Measurements from ENCODE around the gene HSPBP1. TPM values are rescaled to one million over a fixed set of nuclear protein-coding genes. Genes with fewer than 3 reads are reported as not detected.

Gene HSPBP1
- total and polyA plus RNA-seq, 2 of the 13 experiments (the other 11 are each of a cell fraction or from before 2014, with no cell fraction given): 22.3 to 33.7 TPM

DNA sequence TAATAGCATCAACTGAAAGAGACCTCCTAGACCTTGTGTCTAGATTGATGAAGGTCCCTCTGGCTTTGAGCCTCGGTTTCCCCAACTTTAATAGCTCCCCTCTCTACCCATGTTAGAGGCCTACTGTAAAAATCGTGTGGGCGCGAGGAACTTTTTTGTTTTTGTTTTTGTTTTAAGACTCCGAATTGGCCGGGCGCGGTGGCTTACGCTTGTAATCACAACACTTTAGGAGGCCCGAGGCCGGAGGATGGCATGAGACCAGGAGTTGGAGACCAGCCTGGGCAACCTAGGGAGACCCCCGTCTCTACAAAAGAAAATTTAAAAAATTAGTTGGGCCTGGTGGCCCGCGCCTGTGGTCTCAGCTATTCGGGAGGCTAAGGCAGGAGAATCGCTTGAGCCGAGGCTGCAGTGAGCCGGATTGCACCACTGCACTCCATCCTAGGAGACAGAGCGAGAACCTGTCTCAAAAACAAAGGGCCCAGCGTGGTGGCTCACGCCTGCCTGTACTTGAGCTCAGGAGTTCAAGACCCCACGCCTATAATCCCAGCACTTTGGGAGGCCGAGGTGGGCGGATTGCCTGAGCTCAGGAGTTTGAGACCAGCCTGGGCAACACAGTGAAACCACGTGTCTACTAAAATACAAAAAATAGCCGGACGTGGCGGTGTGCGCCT lies 20.2 kb downstream of the HSPBP1 start (continued):
- no peak for TF ChIP-seq KIAA2018 (CRISPR knock-in tag; IDR thresholded peaks at IDR 0.05; ENCODE audit: borderline replicate concordance)
- no peak for TF ChIP-seq PTBP1 (IDR thresholded peaks at IDR 0.05; ENCODE audit: low read depth, low read length, poor library complexity, severe bottlenecking)
- TF ChIP-seq ZMAT5 (CRISPR knock-in tag; IDR thresholded peaks at IDR 0.05; ENCODE audit: borderline replicate concordance, low read depth): no peak
- TF ChIP-seq EZH2 (conservative IDR thresholded peaks at IDR 0.05; ENCODE audit: low read depth, low read length): no peak
- TF ChIP-seq, protein P1, sequence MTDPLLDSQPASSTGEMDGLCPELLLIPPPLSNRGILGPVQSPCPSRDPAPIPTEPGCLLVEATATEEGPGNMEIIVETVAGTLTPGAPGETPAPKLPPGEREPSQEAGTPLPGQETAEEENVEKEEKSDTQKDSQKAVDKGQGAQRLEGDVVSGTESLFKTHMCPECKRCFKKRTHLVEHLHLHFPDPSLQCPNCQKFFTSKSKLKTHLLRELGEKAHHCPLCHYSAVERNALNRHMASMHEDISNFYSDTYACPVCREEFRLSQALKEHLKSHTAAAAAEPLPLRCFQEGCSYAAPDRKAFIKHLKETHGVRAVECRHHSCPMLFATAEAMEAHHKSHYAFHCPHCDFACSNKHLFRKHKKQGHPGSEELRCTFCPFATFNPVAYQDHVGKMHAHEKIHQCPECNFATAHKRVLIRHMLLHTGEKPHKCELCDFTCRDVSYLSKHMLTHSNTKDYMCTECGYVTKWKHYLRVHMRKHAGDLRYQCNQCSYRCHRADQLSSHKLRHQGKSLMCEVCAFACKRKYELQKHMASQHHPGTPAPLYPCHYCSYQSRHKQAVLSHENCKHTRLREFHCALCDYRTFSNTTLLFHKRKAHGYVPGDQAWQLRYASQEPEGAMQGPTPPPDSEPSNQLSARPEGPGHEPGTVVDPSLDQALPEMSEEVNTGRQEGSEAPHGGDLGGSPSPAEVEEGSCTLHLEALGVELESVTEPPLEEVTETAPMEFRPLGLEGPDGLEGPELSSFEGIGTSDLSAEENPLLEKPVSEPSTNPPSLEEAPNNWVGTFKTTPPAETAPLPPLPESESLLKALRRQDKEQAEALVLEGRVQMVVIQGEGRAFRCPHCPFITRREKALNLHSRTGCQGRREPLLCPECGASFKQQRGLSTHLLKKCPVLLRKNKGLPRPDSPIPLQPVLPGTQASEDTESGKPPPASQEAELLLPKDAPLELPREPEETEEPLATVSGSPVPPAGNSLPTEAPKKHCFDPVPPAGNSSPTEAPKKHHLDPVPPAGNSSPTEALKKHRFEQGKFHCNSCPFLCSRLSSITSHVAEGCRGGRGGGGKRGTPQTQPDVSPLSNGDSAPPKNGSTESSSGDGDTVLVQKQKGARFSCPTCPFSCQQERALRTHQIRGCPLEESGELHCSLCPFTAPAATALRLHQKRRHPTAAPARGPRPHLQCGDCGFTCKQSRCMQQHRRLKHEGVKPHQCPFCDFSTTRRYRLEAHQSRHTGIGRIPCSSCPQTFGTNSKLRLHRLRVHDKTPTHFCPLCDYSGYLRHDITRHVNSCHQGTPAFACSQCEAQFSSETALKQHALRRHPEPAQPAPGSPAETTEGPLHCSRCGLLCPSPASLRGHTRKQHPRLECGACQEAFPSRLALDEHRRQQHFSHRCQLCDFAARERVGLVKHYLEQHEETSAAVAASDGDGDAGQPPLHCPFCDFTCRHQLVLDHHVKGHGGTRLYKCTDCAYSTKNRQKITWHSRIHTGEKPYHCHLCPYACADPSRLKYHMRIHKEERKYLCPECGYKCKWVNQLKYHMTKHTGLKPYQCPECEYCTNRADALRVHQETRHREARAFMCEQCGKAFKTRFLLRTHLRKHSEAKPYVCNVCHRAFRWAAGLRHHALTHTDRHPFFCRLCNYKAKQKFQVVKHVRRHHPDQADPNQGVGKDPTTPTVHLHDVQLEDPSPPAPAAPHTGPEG (CRISPR knock-in tag; IDR thresholded peaks at IDR 0.05): no peak
- no peak for TF ChIP-seq KLF9 (CRISPR knock-in tag; IDR thresholded peaks at IDR 0.05; ENCODE audit: low read depth)
- TF ChIP-seq MIER2 (CRISPR knock-in tag; IDR thresholded peaks at IDR 0.05): no peak
- 0 out of 2 replicates have a peak, but pooled peaks have one; percentile 14 for TF ChIP-seq ELF1 (CRISPR knock-in tag; IDR thresholded peaks at IDR 0.05)
- no peak for TF ChIP-seq ZNF749 (CRISPR knock-in tag; IDR thresholded peaks at IDR 0.05; ENCODE audit: borderline replicate concordance)
- TF ChIP-seq ZNF790 (CRISPR knock-in tag; IDR thresholded peaks at IDR 0.05; ENCODE audit: borderline replicate concordance): no peak
- TF ChIP-seq, protein P2, sequence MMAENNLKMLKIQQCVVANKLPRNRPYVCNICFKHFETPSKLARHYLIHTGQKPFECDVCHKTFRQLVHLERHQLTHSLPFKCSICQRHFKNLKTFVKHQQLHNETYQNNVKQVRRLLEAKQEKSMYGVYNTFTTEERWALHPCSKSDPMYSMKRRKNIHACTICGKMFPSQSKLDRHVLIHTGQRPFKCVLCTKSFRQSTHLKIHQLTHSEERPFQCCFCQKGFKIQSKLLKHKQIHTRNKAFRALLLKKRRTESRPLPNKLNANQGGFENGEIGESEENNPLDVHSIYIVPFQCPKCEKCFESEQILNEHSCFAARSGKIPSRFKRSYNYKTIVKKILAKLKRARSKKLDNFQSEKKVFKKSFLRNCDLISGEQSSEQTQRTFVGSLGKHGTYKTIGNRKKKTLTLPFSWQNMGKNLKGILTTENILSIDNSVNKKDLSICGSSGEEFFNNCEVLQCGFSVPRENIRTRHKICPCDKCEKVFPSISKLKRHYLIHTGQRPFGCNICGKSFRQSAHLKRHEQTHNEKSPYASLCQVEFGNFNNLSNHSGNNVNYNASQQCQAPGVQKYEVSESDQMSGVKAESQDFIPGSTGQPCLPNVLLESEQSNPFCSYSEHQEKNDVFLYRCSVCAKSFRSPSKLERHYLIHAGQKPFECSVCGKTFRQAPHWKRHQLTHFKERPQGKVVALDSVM (CRISPR knock-in tag; IDR thresholded peaks at IDR 0.05): peak; percentile 89
- no peak for TF ChIP-seq GATA4 (IDR thresholded peaks at IDR 0.05; ENCODE audit: borderline replicate concordance, low read depth)

Measured in HepG2 (cell line).